GM19023 (cell line): ENCODE results near the gene COPE.

ENCODE experiments used
- ATAC-seq: cut with Tn5 transposase; IDR thresholded peaks from one replicate; pipeline ENCODE4 v1.9.1; 2021; ENCODE audit warnings: mild to moderate bottlenecking, moderate library complexity; ENCODE audit not compliant: unreplicated experiment

The COPE gene

GRCh38 chr19:18853755-18854427 lies 65.3 kb downstream of the COPE start:
- ATAC-seq: no peak

GRCh38 chr19:18852648-18853047 lies 66.5 kb downstream of the COPE start:
- no peak for ATAC-seq

GRCh38 chr19:18851673-18852325 lies 67.4 kb downstream of the COPE start:
- ATAC-seq: no peak

- no peak for ATAC-seq
Observed at GRCh38 chr19:18850471-18851375, 68.5 kb downstream of the COPE start.

GRCh38 chr19:18849838-18850400 lies 69.3 kb downstream of the COPE start:
- no peak for ATAC-seq
